CD4-positive, alpha-beta T cell (primary cell): Measurements from ENCODE around the gene POU4F1. TPM values are rescaled to one million over a fixed set of nuclear protein-coding genes. Genes with fewer than 3 reads are reported as not detected.

Experiments used
- ATAC-seq: fragments of 200-7000 bp; cut with Tn5 transposase; one replicate; pipeline ENCODE4 v1.10.0; 2022; ENCODE audit warnings: mild to moderate bottlenecking; ENCODE audit not compliant: poor library complexity
- CTCF ChIA-PET: fragments of 350-600 bp; sonication (Branson Sonifier 250); formaldehyde crosslinking; loops from one replicate; lab custom pipeline; 2021; ENCODE audit warnings: antibody characterized with exemption, inconsistent platforms; lab: Charles Lee
- POLR2A ChIA-PET: fragments of 350-600 bp; sonication (Branson Sonifier 250); formaldehyde crosslinking; loops from one replicate; lab custom pipeline; 2021; ENCODE audit warnings: antibody characterized with exemption, inconsistent platforms; lab: Charles Lee
- DNase-seq, 14 experiments: peaks; one replicate each; pipeline ENCODE4 v3.0.0-alpha.2; 2013 to 2020; ENCODE audit warnings: mixed read lengths in 2 of 14
- H3K27ac ChIP-seq, 2 donors: one replicate each; pipeline versions ENCODE4 v1.5.1 to v1.7.0; 2013; ENCODE audit warnings: low read length in 2 of 2, low read depth in 1 of 2, mild to moderate bottlenecking in 1 of 2
- H3K27me3 ChIP-seq, 2 experiments: 1 replicate in 1 of 2; 2 replicates in 1 of 2; pipeline versions ENCODE4 v1.6.1 to v1.7.0; 2013; ENCODE audit warnings: low read length in 2 of 2, control low read depth in 1 of 2, mild to moderate bottlenecking in 1 of 2, moderate library complexity in 1 of 2; ENCODE audit not compliant: insufficient read depth in 2 of 2, control insufficient read depth in 1 of 2
- H3K36me3 ChIP-seq: one replicate; pipeline ENCODE4 v1.6.1; 2013; ENCODE audit warnings: low read length, control low read depth; ENCODE audit not compliant: insufficient read depth
- H3K4me1 ChIP-seq: one replicate; pipeline ENCODE4 v1.6.1; 2013; ENCODE audit warnings: low read length, control low read depth; ENCODE audit not compliant: insufficient read depth
- H3K4me3 ChIP-seq: one replicate; pipeline ENCODE4 v1.5.1; 2013; ENCODE audit warnings: mild to moderate bottlenecking, low read length, moderate library complexity
- H3K9me3 ChIP-seq, 2 experiments: 1 replicate in 1 of 2; 2 replicates in 1 of 2; pipeline versions ENCODE4 v1.6.1 to v1.7.0; 2013; ENCODE audit warnings: low read length in 2 of 2, mild to moderate bottlenecking in 2 of 2, control low read depth in 1 of 2, moderate library complexity in 1 of 2; ENCODE audit not compliant: control insufficient read depth in 1 of 2, insufficient read depth in 1 of 2
- H3K27ac Mint-ChIP-seq: one replicate; pipeline ENCODE4 v1.8.0; 2020; ENCODE audit warnings: mixed read lengths
- H3K27me3 Mint-ChIP-seq: one replicate; pipeline ENCODE4 v1.8.0; 2021; ENCODE audit warnings: mixed read lengths
- H3K36me3 Mint-ChIP-seq: one replicate; pipeline ENCODE4 v1.8.0; 2021; ENCODE audit warnings: low read depth, mixed read lengths
- H3K4me1 Mint-ChIP-seq: one replicate; pipeline ENCODE4 v1.8.0; 2021; ENCODE audit warnings: low read depth, mixed read lengths
- H3K4me3 Mint-ChIP-seq: one replicate; pipeline ENCODE4 v1.8.0; 2020; ENCODE audit warnings: mild to moderate bottlenecking, mixed read lengths
- H3K9me3 Mint-ChIP-seq: one replicate; pipeline ENCODE4 v1.8.0; 2020; ENCODE audit warnings: mixed read lengths
- CTCF ChIP-seq: fragments of 200-600 bp; IDR thresholded peaks from one replicate; pipeline ENCODE4 v1.8.0; 2022; ENCODE audit warnings: antibody characterized with exemption, mild to moderate bottlenecking
- intact Hi-C, 2 experiments: fragments of 100-400 bp; cut with DNase I in 1 of 2; cut with micrococcal nuclease in 1 of 2; formaldehyde crosslinking; loops; one replicate each; pipeline versions ENCODE4 v1.15.1 to v1.9.0; 2023 to 2025; cut with DNase I, micrococcal nuclease
- total RNA-seq, 174 experiments: library from RNA in 2 of 174; stranded (reverse) in 2 of 174; gene quantifications; one replicate each; pipeline ENCODE4 v1.2.3 and lab custom pipeline; 2021 to 2026

Gene POU4F1
- total RNA-seq, 2 experiments from 2014 or later = 0.11 to 0.14 TPM

GRCh38 chr13:78598966-78599644, 4.2 kb downstream of the POU4F1 start:
- H3K27me3 Mint-ChIP-seq = peaks cover 90% of the 10 kb centered on the region
- no peak overlapping the region for H3K4me3 Mint-ChIP-seq
- peaks cover 38% of the 10 kb centered on the region for H3K4me1 Mint-ChIP-seq
- ATAC-seq = no peak
- ChIA-PET CTCF (interaction anchor here (0.7 kb wide), 1 partner anchor 16 kb away, joined by 3 read pairs; no protein-coding TSS in a partner anchor), POLR2A (no interaction called here)
- intact Hi-C loops = no loop called here
- H3K9me3 Mint-ChIP-seq = peaks cover 7% of the 10 kb centered on the region
- no peak for TF ChIP-seq CTCF
- H3K4me1 ChIP-seq = peaks cover 39% of the 10 kb centered on the region
- peaks cover 21% of the 10 kb centered on the region for H3K36me3 Mint-ChIP-seq
- no peaks in the 10 kb centered on the region for H3K36me3 ChIP-seq
- H3K27ac Mint-ChIP-seq = no peak overlapping the region
- no peak overlapping the region for H3K4me3 ChIP-seq
- H3K9me3 ChIP-seq = peaks cover 30 to 46% of the 10 kb centered on the region in 2 experiments
- peaks cover 82 to 95% of the 10 kb centered on the region in 2 experiments for H3K27me3 ChIP-seq
- H3K27ac ChIP-seq = no peak overlapping the region
- peak in 1 of 14 experiments; percentile 1 for DNase-seq

GRCh38 chr13:78598116-78598781, 5.1 kb downstream of the POU4F1 start:
- H3K27me3 Mint-ChIP-seq = peaks cover 91% of the 10 kb centered on the region
- ChIA-PET CTCF (interaction anchor here (0.7 kb wide), 1 partner anchor 16 kb away, joined by 3 read pairs; no protein-coding TSS in a partner anchor), POLR2A (no interaction called here)
- peak overlapping the region; percentile 9 for H3K4me3 Mint-ChIP-seq
- H3K4me1 ChIP-seq = peaks cover 33% of the 10 kb centered on the region
- peaks cover 84 to 95% of the 10 kb centered on the region in 2 experiments for H3K27me3 ChIP-seq
- no peak for TF ChIP-seq CTCF
- peaks cover 7% of the 10 kb centered on the region for H3K9me3 Mint-ChIP-seq
- no peak for ATAC-seq
- DNase-seq = no peak
- no peak overlapping the region for H3K27ac ChIP-seq
- H3K27ac Mint-ChIP-seq = no peak overlapping the region
- peaks cover 26% of the 10 kb centered on the region for H3K36me3 Mint-ChIP-seq
- no peaks in the 10 kb centered on the region for H3K36me3 ChIP-seq
- intact Hi-C loops = no loop called here
- H3K4me1 Mint-ChIP-seq = peaks cover 30% of the 10 kb centered on the region
- no peak overlapping the region for H3K4me3 ChIP-seq
- peaks cover 35 to 46% of the 10 kb centered on the region in 2 experiments for H3K9me3 ChIP-seq

GRCh38 chr13:78597602-78597932, 5.8 kb downstream of the POU4F1 start:
- H3K27me3 ChIP-seq = peaks cover 86 to 95% of the 10 kb centered on the region in 2 experiments
- H3K36me3 ChIP-seq = no peaks in the 10 kb centered on the region
- H3K36me3 Mint-ChIP-seq = peaks cover 23% of the 10 kb centered on the region
- ChIA-PET CTCF (no interaction called here), POLR2A (no interaction called here)
- peak overlapping the region; percentile 55 for H3K27ac Mint-ChIP-seq
- intact Hi-C loops = no loop called here
- DNase-seq (no peak), ATAC-seq (no peak)
- peaks cover 27% of the 10 kb centered on the region for H3K4me1 ChIP-seq
- peaks cover 35 to 46% of the 10 kb centered on the region in 2 experiments for H3K9me3 ChIP-seq
- H3K4me1 Mint-ChIP-seq = peaks cover 26% of the 10 kb centered on the region
- TF ChIP-seq CTCF = no peak
- peaks cover 93% of the 10 kb centered on the region for H3K27me3 Mint-ChIP-seq
- H3K9me3 Mint-ChIP-seq = peaks cover 7% of the 10 kb centered on the region
- no peak overlapping the region for H3K4me3 ChIP-seq
- H3K4me3 Mint-ChIP-seq = peak overlapping the region; percentile 27
- no peak overlapping the region for H3K27ac ChIP-seq
